Upper lobe of right lung (tissue), 1 donor: ENCODE measurements around the gene COL6A5. TPM values are rescaled to one million over a fixed set of nuclear protein-coding genes. Genes with fewer than 3 reads are reported as not detected.
"Not testable (repeated sequence)": the region's sequence is repeated elsewhere in the genome, so short reads cannot be mapped to it uniquely, and the experiment has no call there.

Experiments
- ATAC-seq: fragments of 200-7000 bp; cut with Tn5 transposase; one replicate; pipeline ENCODE4 v1.9.1; 2020; ENCODE audit warnings: mild to moderate bottlenecking, moderate library complexity
- DNase-seq: peaks from one replicate; pipeline ENCODE4 v3.0.0-alpha.2; 2020
- H3K27ac ChIP-seq: fragments of 200-600 bp; one replicate; pipeline ENCODE4 v1.8.0; 2022
- H3K27me3 ChIP-seq: fragments of 200-600 bp; one replicate; pipeline ENCODE4 v1.8.0; 2022; ENCODE audit warnings: mild to moderate bottlenecking
- H3K36me3 ChIP-seq: fragments of 200-600 bp; one replicate; pipeline ENCODE4 v1.8.0; 2022
- H3K4me1 ChIP-seq: fragments of 200-600 bp; one replicate; pipeline ENCODE4 v1.8.0; 2022
- H3K4me3 ChIP-seq: fragments of 200-600 bp; one replicate; pipeline ENCODE4 v1.8.0; 2022; ENCODE audit warnings: mild to moderate bottlenecking
- H3K9me3 ChIP-seq: fragments of 200-600 bp; one replicate; pipeline ENCODE4 v1.8.0; 2022
- intact Hi-C: fragments of 100-400 bp; cut with DNase I; formaldehyde crosslinking; loops from one replicate; pipeline ENCODE4 v1.11.0; 2022
- total RNA-seq: library from RNA; stranded (reverse); fragmentation: NEBNext Ultra II Directional; extraction: Animal tissue kit (Norgen Biotek cat#: 25700); gene quantifications from one replicate; pipeline ENCODE4 v1.2.1, GENCODE V29; 2021
- TF ChIP-seq, protein P1 (sequence below): fragments of 200-600 bp; IDR thresholded peaks from one replicate; pipeline ENCODE4 v1.8.0; 2022; ENCODE audit warnings: antibody characterized with exemption
- donor health status: DM: no; HTN: yes; CAD: no; lungs with severe emphysema.

The COL6A5 gene
- total RNA-seq, 1 donor from 2014 or later = 6.3 TPM

DNA sequence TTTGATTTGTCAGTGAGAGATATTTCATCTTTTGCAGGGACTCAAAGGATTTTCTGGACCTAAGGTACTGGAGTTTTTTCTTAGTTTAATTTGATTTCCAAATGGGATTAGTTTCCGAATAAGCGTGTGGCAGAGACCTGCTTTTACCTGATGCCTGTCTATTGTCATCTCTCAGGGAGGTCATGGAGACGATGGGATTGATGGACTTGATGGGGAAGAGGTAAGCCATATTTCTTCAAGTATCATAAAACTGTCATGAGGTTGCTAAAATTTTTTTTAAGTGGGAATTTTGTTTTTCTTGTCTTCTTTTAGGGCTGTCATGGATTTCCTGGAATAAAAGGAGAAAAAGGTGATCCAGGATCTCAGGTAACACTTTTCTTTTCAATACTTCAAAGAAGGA is 60.5 kb downstream of the COL6A5 start:
- DNase-seq (no peak), ATAC-seq (no peak)
- Histone ChIP-seq H3K27me3 (no peaks in the 10 kb centered on the region), H3K36me3 (no peaks in the 10 kb centered on the region), H3K9me3 (no peaks in the 10 kb centered on the region), H3K4me3 (no peak overlapping the region), H3K27ac (no peak overlapping the region), H3K4me1 (no peaks in the 10 kb centered on the region)
- TF ChIP-seq, protein P1, sequence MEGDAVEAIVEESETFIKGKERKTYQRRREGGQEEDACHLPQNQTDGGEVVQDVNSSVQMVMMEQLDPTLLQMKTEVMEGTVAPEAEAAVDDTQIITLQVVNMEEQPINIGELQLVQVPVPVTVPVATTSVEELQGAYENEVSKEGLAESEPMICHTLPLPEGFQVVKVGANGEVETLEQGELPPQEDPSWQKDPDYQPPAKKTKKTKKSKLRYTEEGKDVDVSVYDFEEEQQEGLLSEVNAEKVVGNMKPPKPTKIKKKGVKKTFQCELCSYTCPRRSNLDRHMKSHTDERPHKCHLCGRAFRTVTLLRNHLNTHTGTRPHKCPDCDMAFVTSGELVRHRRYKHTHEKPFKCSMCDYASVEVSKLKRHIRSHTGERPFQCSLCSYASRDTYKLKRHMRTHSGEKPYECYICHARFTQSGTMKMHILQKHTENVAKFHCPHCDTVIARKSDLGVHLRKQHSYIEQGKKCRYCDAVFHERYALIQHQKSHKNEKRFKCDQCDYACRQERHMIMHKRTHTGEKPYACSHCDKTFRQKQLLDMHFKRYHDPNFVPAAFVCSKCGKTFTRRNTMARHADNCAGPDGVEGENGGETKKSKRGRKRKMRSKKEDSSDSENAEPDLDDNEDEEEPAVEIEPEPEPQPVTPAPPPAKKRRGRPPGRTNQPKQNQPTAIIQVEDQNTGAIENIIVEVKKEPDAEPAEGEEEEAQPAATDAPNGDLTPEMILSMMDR = no peak
- intact Hi-C loops = no loop called here

DNA sequence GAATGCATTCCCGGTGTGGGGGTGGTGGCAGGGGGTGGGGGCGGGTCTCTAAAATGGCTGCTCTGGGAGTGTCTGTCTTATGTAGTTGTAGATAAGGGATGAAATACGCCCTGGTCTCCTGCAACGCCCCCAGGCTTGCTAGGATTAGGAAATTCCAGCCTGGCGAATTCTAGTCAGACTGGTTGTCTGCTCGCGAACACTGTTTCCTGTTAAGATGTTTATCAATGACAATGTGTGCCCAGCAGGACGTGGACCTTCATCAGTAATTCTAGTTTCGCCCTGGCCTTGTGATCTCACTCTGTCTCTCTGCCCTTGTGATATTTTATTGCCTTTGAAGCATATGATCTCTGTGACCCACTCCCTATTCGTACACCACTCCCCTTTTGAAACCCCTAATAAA is 62.8 kb downstream of the COL6A5 start:
- DNase-seq, ATAC-seq, H3K27me3 ChIP-seq, H3K9me3 ChIP-seq, H3K4me1 ChIP-seq, H3K4me3 ChIP-seq, H3K27ac ChIP-seq, H3K36me3 ChIP-seq, intact Hi-C loops: not testable (repeated sequence)

DNA sequence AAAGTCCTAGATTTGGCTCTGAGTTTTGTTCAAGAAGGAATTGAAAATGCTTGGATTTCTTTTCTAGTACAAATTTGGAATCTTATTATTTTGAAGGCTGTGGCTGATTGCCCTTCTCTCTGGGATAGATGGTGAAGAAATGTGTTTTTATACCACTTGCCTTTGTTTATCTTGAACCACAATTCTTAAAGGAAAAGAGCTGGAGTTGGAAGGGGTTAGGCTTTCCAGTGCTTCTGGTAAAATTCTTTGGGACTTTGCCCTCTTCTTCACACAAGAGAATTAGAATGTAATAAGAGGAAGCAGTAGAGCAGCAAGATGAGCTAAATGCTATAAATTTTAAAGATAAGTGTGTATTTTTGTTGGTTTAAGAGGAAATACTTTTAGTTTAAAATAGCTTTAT is 65.8 kb downstream of the COL6A5 start:
- TF ChIP-seq, protein P1 = no peak
- no peaks in the 10 kb centered on the region for H3K9me3 ChIP-seq
- no peak for DNase-seq
- H3K4me3 ChIP-seq = no peak overlapping the region
- no peaks in the 10 kb centered on the region for H3K4me1 ChIP-seq
- intact Hi-C loops = no loop called here
- H3K36me3 ChIP-seq = no peaks in the 10 kb centered on the region
- no peaks in the 10 kb centered on the region for H3K27me3 ChIP-seq
- ATAC-seq = no peak
- H3K27ac ChIP-seq = no peak overlapping the region

DNA sequence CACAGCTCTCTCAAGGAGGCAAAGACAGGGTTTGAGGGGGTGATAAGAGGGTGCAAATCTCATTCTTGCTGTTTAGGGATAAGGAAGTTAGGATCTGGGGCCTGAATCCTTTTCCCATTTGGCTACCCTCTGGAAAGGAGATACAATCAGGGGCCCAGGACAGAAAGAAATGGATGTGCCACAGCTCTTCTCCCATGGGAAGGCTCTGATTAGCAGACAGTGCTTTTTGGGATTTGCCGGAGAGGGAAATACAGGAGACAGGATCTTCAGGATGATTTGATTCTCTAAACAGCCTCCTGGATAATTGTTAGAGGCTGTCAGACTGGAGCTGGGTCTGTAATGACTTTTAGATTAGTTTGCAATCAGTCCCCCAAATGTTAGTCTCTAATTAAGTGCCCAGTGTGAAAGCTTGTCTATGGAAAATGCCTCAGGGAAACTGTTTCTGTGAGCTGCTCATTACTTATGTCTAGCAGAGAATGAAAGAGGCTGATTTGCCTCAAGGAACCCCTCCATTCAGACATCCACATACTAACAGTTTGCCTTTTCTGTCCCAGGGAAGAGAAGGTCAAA is 67.6 kb downstream of the COL6A5 start:
- no peaks in the 10 kb centered on the region for H3K9me3 ChIP-seq
- no peak overlapping the region for H3K27ac ChIP-seq
- DNase-seq = no peak
- H3K4me3 ChIP-seq = no peak overlapping the region
- intact Hi-C loops = no loop called here
- H3K4me1 ChIP-seq = no peaks in the 10 kb centered on the region
- TF ChIP-seq, protein P1 = no peak
- no peaks in the 10 kb centered on the region for H3K36me3 ChIP-seq
- no peaks in the 10 kb centered on the region for H3K27me3 ChIP-seq
- ATAC-seq = no peak

DNA sequence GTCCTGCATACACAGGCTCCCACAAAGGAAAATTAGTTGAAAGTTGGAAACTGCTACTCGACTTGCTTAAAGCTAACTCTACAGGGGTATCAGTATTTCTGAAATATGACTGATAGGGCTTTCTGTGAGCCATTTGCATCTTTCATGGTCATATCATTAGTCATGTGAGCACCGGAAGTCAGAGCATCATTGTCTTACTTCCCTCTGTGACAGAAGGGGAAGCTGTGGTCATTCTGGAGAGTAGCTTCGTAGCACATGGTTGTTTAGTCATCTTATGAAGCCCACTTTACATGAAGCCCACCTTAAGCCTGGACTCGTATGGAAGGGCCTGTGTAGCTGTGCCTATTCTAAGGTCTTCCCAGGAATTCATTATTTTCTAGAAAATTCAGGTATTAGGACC is 69.0 kb downstream of the COL6A5 start:
- H3K9me3 ChIP-seq = no peaks in the 10 kb centered on the region
- ATAC-seq = no peak
- TF ChIP-seq, protein P1 = no peak
- intact Hi-C loops = no loop called here
- no peaks in the 10 kb centered on the region for H3K27me3 ChIP-seq
- no peak overlapping the region for H3K4me3 ChIP-seq
- H3K27ac ChIP-seq = no peak overlapping the region
- H3K4me1 ChIP-seq = no peaks in the 10 kb centered on the region
- no peaks in the 10 kb centered on the region for H3K36me3 ChIP-seq
- no peak for DNase-seq

DNA sequence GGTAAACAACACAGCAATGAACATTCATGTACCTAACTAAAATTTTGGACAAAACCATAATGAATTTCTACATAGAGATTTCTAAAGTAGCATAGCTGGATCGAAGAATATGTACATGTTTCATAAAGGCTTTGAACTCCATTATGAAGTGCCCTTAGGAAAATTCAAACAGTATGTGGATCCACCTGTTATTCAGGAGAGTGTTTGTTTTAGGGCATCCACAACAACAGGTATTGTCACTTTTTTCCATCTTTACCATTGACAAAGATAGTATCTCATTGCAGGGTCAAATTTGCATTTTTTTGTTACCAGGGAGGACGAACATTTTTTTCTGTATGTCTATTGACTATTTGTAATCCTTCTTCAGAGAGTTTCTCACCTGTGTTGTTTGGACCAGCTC is 75.0 kb downstream of the COL6A5 start:
- H3K27me3 ChIP-seq = no peaks in the 10 kb centered on the region
- no peak overlapping the region for H3K4me3 ChIP-seq
- H3K36me3 ChIP-seq = no peaks in the 10 kb centered on the region
- no peaks in the 10 kb centered on the region for H3K9me3 ChIP-seq
- TF ChIP-seq, protein P1 = no peak
- ATAC-seq (no peak), DNase-seq (no peak)
- intact Hi-C loops = no loop called here
- H3K4me1 ChIP-seq = no peaks in the 10 kb centered on the region
- no peak overlapping the region for H3K27ac ChIP-seq
